NT2/D1 (cell line): ENCODE measurements around the gene ADK.

Experiments
- SUZ12 ChIP-seq: IDR thresholded peaks from 2 replicates; pipeline ENCODE4 v1.6.1; 2011; ENCODE audit not compliant: insufficient read length, insufficient read depth; ENCODE audit errors: extremely low read depth
- YY1 ChIP-seq: IDR thresholded peaks from 2 replicates; pipeline ENCODE4 v1.6.1; 2011; ENCODE audit not compliant: insufficient read length, insufficient read depth
- ZNF274 ChIP-seq: IDR thresholded peaks from 2 replicates; pipeline ENCODE4 v1.6.1; 2011; ENCODE audit warnings: mild to moderate bottlenecking, low read depth, low read length

GRCh38 chr10:74587109-74587854, 436.3 kb downstream of the ADK start:
- TF ChIP-seq ZNF274 (no peak), YY1 (no peak), SUZ12 (no peak)
